IMR-90 (cell line): Measurements from ENCODE around the gene CDK7. TPM values are rescaled to one million over a fixed set of nuclear protein-coding genes. Genes with fewer than 3 reads are reported as not detected.

Experiments
- ATAC-seq: fragments of 200-7000 bp; cut with Tn5 transposase; 2 replicates; pipeline ENCODE4 v1.9.1; 2020; ENCODE audit warnings: low read depth, mild to moderate bottlenecking, moderate library complexity
- BruUV-seq: library from RNA; stranded (reverse); fragments of 400-500 nt; replicated peaks from 2 replicates; lab custom pipeline; 2021; lab: Mats Ljungman, UMichigan
- CTCF ChIA-PET: fragments of 300-600 bp; formaldehyde crosslinking; extraction: SDS; loops from one replicate; lab custom pipeline; 2021; ENCODE audit warnings: antibody characterized with exemption; lab: Yijun Ruan, JAX
- POLR2A ChIA-PET: fragments of 300-600 bp; sonication (Branson Sonifier 250); formaldehyde crosslinking; loops from one replicate; lab custom pipeline; 2022; ENCODE audit warnings: antibody characterized with exemption; ENCODE audit not compliant: unreplicated experiment; lab: Charles Lee
- DNase-seq: peaks from one replicate; pipeline ENCODE4 v3.0.0; 2013
- H2AFZ ChIP-seq: replicated peaks from 2 replicates; pipeline ENCODE3; 2013; ENCODE audit warnings: low read length, mild to moderate bottlenecking; ENCODE audit not compliant: poor library complexity
- H2AK5ac ChIP-seq: 2 replicates; pipeline ENCODE4 v1.6.1; 2013; ENCODE audit warnings: low read depth, low read length, inconsistent platforms
- H2AK9ac ChIP-seq: replicated peaks from 2 replicates; pipeline ENCODE3; 2013; ENCODE audit warnings: mild to moderate bottlenecking, low read depth, low read length, moderate library complexity; ENCODE audit not compliant: poor library complexity
- H2BK120ac ChIP-seq: 2 replicates; pipeline ENCODE4 v1.6.1; 2013; ENCODE audit warnings: low read depth, low read length, inconsistent platforms
- H2BK15ac ChIP-seq: 3 replicates; pipeline ENCODE4 v1.6.1; 2013; ENCODE audit warnings: low read depth, low read length, inconsistent platforms
- H2BK20ac ChIP-seq: 2 replicates; pipeline ENCODE4 v1.6.1; 2013; ENCODE audit warnings: low read depth, mild to moderate bottlenecking, inconsistent platforms, low read length, moderate library complexity
- H2BK5ac ChIP-seq: 2 replicates; pipeline ENCODE4 v1.6.1; 2013; ENCODE audit warnings: mild to moderate bottlenecking, low read depth, low read length, inconsistent platforms; ENCODE audit not compliant: poor library complexity, severe bottlenecking
- H3K14ac ChIP-seq: replicated peaks from 2 replicates; pipeline ENCODE4 v1.6.1; 2013; ENCODE audit warnings: low read depth, low read length, inconsistent platforms
- H3K18ac ChIP-seq: 2 replicates; pipeline ENCODE4 v1.6.1; 2013; ENCODE audit warnings: low read depth, low read length, control low read depth
- H3K23ac ChIP-seq: 2 replicates; pipeline ENCODE4 v1.6.1; 2013; ENCODE audit warnings: low read depth, low read length, inconsistent platforms
- H3K27ac ChIP-seq: 2 replicates; pipeline ENCODE4 v1.5.1; 2013; ENCODE audit warnings: mild to moderate bottlenecking, control low read depth, low read length; ENCODE audit not compliant: insufficient read depth
- H3K27me3 ChIP-seq: 2 replicates; pipeline ENCODE4 v1.6.1; 2013; ENCODE audit warnings: low read length; ENCODE audit not compliant: control insufficient read depth, insufficient read depth
- H3K36me3 ChIP-seq: 2 replicates; pipeline ENCODE4 v1.6.1; 2013; ENCODE audit warnings: low read length, mixed read lengths; ENCODE audit not compliant: control insufficient read depth, insufficient read depth
- H3K4ac ChIP-seq: 2 replicates; pipeline ENCODE4 v1.6.1; 2013; ENCODE audit warnings: low read depth, low read length, inconsistent platforms
- H3K4me1 ChIP-seq: 2 replicates; pipeline ENCODE4 v1.6.1; 2013; ENCODE audit warnings: low read length, mixed read lengths; ENCODE audit not compliant: control insufficient read depth, insufficient read depth
- H3K4me2 ChIP-seq: 2 replicates; pipeline ENCODE4 v1.6.1; 2013; ENCODE audit warnings: low read depth, mild to moderate bottlenecking, control low read depth, low read length, moderate library complexity
- H3K4me3 ChIP-seq: 2 replicates; pipeline ENCODE4 v1.5.1; 2013; ENCODE audit warnings: low read depth, mild to moderate bottlenecking, control low read depth, low read length, moderate library complexity; ENCODE audit not compliant: insufficient read depth
- H3K56ac ChIP-seq: 2 replicates; pipeline ENCODE4 v1.6.1; 2013; ENCODE audit warnings: low read length, inconsistent platforms; ENCODE audit not compliant: insufficient read depth; ENCODE audit errors: extremely low read depth
- H3K79me1 ChIP-seq, 2 experiments: 2 replicates each; pipeline ENCODE4 v1.6.1; 2013; ENCODE audit warnings: low read length in 2 of 2, inconsistent platforms in 1 of 2, low read depth in 1 of 2
- H3K9ac ChIP-seq: 2 replicates; pipeline ENCODE4 v1.6.1; 2013; ENCODE audit warnings: low read depth, low read length, control low read depth
- H3K9me1 ChIP-seq: 2 replicates; pipeline ENCODE4 v1.6.1; 2013; ENCODE audit warnings: low read length, inconsistent platforms; ENCODE audit not compliant: insufficient read depth
- H3K9me3 ChIP-seq: 2 replicates; pipeline ENCODE4 v1.6.1; 2013; ENCODE audit warnings: low read length; ENCODE audit not compliant: control insufficient read depth, insufficient read depth
- H4K20me1 ChIP-seq: 2 replicates; pipeline ENCODE4 v1.6.1; 2013; ENCODE audit warnings: low read length, inconsistent platforms; ENCODE audit not compliant: insufficient read depth
- H4K5ac ChIP-seq: 2 replicates; pipeline ENCODE4 v1.6.1; 2013; ENCODE audit warnings: mild to moderate bottlenecking, low read depth, low read length, control low read depth
- H4K8ac ChIP-seq, 2 experiments: 2 replicates each; pipeline ENCODE4 v1.6.1; 2013; ENCODE audit warnings: low read depth in 2 of 2, low read length in 2 of 2, control low read depth in 1 of 2, inconsistent platforms in 1 of 2
- H4K91ac ChIP-seq: 2 replicates; pipeline ENCODE4 v1.6.1; 2013; ENCODE audit warnings: low read depth, low read length, inconsistent platforms; ENCODE audit not compliant: insufficient read depth
- MAFK ChIP-seq: IDR thresholded peaks from 2 replicates; pipeline ENCODE4 v1.6.1; 2012; ENCODE audit warnings: low read depth, low read length, improper control_type of control experiment
- MXI1 ChIP-seq: IDR thresholded peaks from 2 replicates; pipeline ENCODE4 v1.6.1; 2012; ENCODE audit warnings: low read depth, mild to moderate bottlenecking, low read length, moderate library complexity, borderline replicate concordance
- NFE2L2 ChIP-seq: fragments of 150-350 bp; IDR thresholded peaks from 2 replicates; pipeline ENCODE4 v1.6.1; 2016; ENCODE audit warnings: low read depth, mild to moderate bottlenecking, low read length
- WGBS, 2 experiments: methylation state at CpG; one replicate each; pipeline versions ENCODE4 v1.1.5 to v1.1.7; 2013; ENCODE audit warnings: missing lambda C conversion rate in 2 of 2; ENCODE audit not compliant: insufficient read length in 1 of 2; ENCODE audit errors: extremely low coverage in 2 of 2; 5-methylcytosine and 5-hydroxymethylcytosine counted together
- dilution Hi-C: fragments of 300-500 bp; cut with HindIII; formaldehyde crosslinking; loops from one replicate; pipeline ENCODE4 v1.14.3; 2018; ENCODE audit warnings: low sequenced_read_pairs; ENCODE audit not compliant: unreplicated experiment
- in situ Hi-C: fragments of 300-500 bp; cut with MboI; formaldehyde crosslinking; loops from 3 replicates; pipeline ENCODE4 v1.14.3; 2019; ENCODE audit warnings: low sequenced_read_pairs, inconsistent platforms, mixed read lengths
- intact Hi-C: fragments of 100-400 bp; cut with micrococcal nuclease; formaldehyde crosslinking; loops from 2 replicates; pipeline ENCODE4 v1.10.0; 2022
- polyA plus RNA-seq, 3 experiments: library from polyadenylated mRNA; depleted of rRNA; stranded (reverse); fragments of >200 nt; gene quantifications; 2 replicates each; pipeline ENCODE4 v1.2.3, GENCODE V29; 2012; ENCODE audit warnings: low replicate concordance in 1 of 3
- total RNA-seq: library from RNA; depleted of rRNA; stranded (reverse); fragments of >200 nt; gene quantifications from 2 replicates; pipeline ENCODE4 v1.2.3, GENCODE V29; 2012
- TF ChIP-seq, protein P1 (sequence below): fragments of 150-350 bp; IDR thresholded peaks from 2 replicates; pipeline ENCODE4 v1.6.1; 2016; ENCODE audit warnings: low read depth, mild to moderate bottlenecking, low read length, moderate library complexity, borderline replicate concordance

The CDK7 gene
- total and polyA plus RNA-seq, 2 of the 4 experiments (the other 2 are of a cell fraction) = 59.8 to 65.6 TPM

DNA sequence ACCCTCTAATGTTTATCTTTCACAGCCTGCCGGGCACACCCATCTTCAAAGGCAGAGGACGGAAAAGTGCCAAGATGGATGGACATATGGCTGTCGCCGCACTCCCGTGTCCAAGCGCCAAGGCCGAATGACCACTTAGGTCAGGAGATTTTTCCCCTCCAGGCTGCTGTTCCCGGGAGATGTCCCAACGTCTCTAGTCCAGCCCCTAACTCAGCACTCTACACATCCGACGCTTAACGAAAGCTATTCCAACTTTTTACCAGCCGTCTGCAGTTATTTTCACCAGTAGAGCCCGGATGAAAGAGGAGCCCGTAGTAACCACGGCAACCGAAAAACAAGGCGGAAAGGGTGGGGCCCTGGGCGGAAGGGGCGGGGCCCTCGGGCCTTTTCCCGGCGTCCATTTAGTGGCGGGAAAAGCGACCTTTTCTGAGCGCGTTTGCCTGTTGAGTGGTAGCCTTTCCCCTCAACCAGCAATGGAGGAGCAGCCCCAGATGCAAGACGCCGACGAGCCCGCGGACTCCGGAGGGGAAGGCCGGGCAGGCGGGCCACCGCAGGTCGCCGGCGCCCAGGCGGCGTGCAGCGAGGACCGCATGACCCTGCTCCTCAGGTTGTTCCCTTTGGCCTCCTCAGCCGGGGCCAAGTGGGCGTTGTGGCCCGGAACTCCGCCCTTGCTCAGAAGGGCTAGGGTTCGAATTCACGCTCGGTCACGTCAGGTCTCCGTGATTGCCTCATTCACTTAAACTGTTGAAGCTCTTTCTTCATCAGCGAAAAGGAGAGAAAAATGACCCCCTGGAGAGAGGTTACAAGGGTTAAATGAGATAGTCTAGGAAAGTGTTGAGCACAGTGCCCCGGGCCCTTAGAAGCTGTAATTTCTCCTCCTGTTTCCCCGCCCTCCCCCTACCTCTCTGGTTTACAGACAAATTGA, 45.3 kb upstream of the CDK7 start, which contains the start of gene CENPH (continued):
- TF ChIP-seq, protein P1, sequence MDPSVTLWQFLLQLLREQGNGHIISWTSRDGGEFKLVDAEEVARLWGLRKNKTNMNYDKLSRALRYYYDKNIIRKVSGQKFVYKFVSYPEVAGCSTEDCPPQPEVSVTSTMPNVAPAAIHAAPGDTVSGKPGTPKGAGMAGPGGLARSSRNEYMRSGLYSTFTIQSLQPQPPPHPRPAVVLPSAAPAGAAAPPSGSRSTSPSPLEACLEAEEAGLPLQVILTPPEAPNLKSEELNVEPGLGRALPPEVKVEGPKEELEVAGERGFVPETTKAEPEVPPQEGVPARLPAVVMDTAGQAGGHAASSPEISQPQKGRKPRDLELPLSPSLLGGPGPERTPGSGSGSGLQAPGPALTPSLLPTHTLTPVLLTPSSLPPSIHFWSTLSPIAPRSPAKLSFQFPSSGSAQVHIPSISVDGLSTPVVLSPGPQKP = no peak
- TF ChIP-seq NFE2L2 = no peak

DNA sequence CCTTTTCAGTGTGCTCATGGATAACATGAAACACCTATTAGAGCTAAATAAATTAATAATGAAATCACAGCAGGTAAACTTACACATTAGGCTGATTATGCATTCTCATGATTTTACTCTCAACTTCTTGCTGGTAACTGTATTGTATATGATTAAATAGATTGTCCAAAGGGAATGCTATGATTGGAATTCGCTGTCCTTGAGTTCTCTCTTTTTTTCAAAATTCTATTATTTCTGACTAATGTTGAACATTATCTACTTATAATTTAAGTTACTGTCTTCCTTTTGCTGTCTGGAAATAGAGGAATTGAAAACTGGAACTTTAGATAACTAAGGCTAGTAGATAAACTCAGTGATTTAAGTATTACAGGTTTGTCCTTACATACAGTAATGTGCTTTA, 32.2 kb upstream of the CDK7 start:
- Histone ChIP-seq H2BK120ac (no peak overlapping the region), H3K9me1 (no peaks in the 10 kb centered on the region), H3K18ac (no peak overlapping the region), H3K79me1 (no peaks in the 10 kb centered on the region; a peak in 1 of 4 replicates), H2BK5ac (peak overlapping the region; percentile 65), H2BK15ac (no peak overlapping the region), H2AFZ (no peak overlapping the region), H3K4me1 (no peaks in the 10 kb centered on the region; the same call in 1 of the 2 replicates), H4K8ac (peak overlapping the region in 1 of 2 experiments; percentile 9; a peak in 1 of 4 replicates), H2BK20ac (no peak overlapping the region), H3K4me2 (no peak overlapping the region), H3K27me3 (no peaks in the 10 kb centered on the region), H4K20me1 (no peaks in the 10 kb centered on the region), H4K91ac (no peak overlapping the region), H3K27ac (no peak overlapping the region), H2AK5ac (no peak overlapping the region), H2AK9ac (no peak overlapping the region), H3K4me3 (no peak overlapping the region), H3K9ac (no peak overlapping the region), H3K36me3 (no peaks in the 10 kb centered on the region), H3K14ac (no peak overlapping the region), H3K4ac (no peak overlapping the region), H3K56ac (no peak overlapping the region), H3K23ac (no peak overlapping the region), H3K9me3 (no peaks in the 10 kb centered on the region), H4K5ac (no peak overlapping the region)
- ATAC-seq = peak; percentile 66
- TF ChIP-seq MXI1 (no peak), MAFK (0 out of 2 replicates have a peak, but pooled peaks have one; percentile 1)
- WGBS, 2 experiments = no CpG with 5 or more reads among the region's 1 CpG
- ChIA-PET CTCF (no interaction called here), POLR2A (no interaction called here)
- peak; percentile 43 for DNase-seq
- in situ Hi-C loops (no loop called here), dilution Hi-C loops (no loop called here), intact Hi-C loops (no loop called here)
- no TSS peak for BruUV-seq
